K562 (cell line): ENCODE results near the gene PRR14L. TPM values are rescaled to one million over a fixed set of nuclear protein-coding genes. Genes with fewer than 3 reads are reported as not detected.

Source experiments
- CEBPB ChIP-seq: fragments of 450-650 bp; IDR thresholded peaks from 2 replicates; pipeline ENCODE4 v1.6.1; 2016; ENCODE audit warnings: missing genetic modification characterization, missing compliant biosample characterization
- CHD2 ChIP-seq: IDR thresholded peaks from 2 replicates; pipeline ENCODE4 v1.6.1; 2011; ENCODE audit warnings: low read depth, low read length
- ERF ChIP-seq: fragments of 450-650 bp; formaldehyde crosslinking; IDR thresholded peaks from 2 replicates; pipeline ENCODE4 v1.4.0; 2020; ENCODE audit warnings: mild to moderate bottlenecking, mixed read lengths
- FOXA3 ChIP-seq, 2 experiments: fragments of 450-650 bp in 1 of 2; sonication (generic) in 1 of 2; formaldehyde crosslinking; IDR thresholded peaks in 1 of 2; conservative IDR thresholded peaks in 1 of 2; 2 replicates each; pipeline versions ENCODE4 v1.4.0 to v1.8.0; 2020 to 2022; ENCODE audit warnings: mild to moderate bottlenecking in 2 of 2, missing genetic modification reagents in 1 of 2
- FOXK2 ChIP-seq, 2 experiments: fragments of 450-650 bp; IDR thresholded peaks in 1 of 2; conservative IDR thresholded peaks in 1 of 2; 2 replicates each; pipeline ENCODE4 v1.6.1; 2016; ENCODE audit warnings: low read depth in 2 of 2, mild to moderate bottlenecking in 1 of 2
- HCFC1 ChIP-seq: IDR thresholded peaks from 2 replicates; pipeline ENCODE4 v1.6.1; 2012; ENCODE audit warnings: low read depth, low read length, improper control_type of control experiment
- HDAC3 ChIP-seq: fragments of 450-650 bp; IDR thresholded peaks from 2 replicates; pipeline ENCODE4 v1.6.1; 2018; ENCODE audit warnings: borderline replicate concordance, mild to moderate bottlenecking, moderate library complexity; ENCODE audit not compliant: partially characterized antibody
- KAT2B ChIP-seq: IDR thresholded peaks from one replicate; pipeline ENCODE4 v1.6.1; 2012; ENCODE audit warnings: low read depth, mild to moderate bottlenecking, control low read depth, inconsistent platforms, low read length, moderate library complexity
- MIER1 ChIP-seq: fragments of 450-650 bp; IDR thresholded peaks from 2 replicates; pipeline ENCODE4 v1.6.1; 2016; ENCODE audit warnings: antibody characterized with exemption, mild to moderate bottlenecking, low read depth
- MYC ChIP-seq, 2 experiments: fragments of 250-450 bp in 1 of 2; sonication (Bioruptor Pico) in 1 of 2; IDR thresholded peaks; 2 replicates each; pipeline versions ENCODE4 v1.5.1 to v1.6.1; 2012 to 2021; ENCODE audit warnings: low read depth in 2 of 2, borderline replicate concordance in 1 of 2, improper control_type of control experiment in 1 of 2, low read length in 1 of 2, mild to moderate bottlenecking in 1 of 2, moderate library complexity in 1 of 2
- NFE2 ChIP-seq: IDR thresholded peaks from 2 replicates; pipeline ENCODE4 v1.6.1; 2014; ENCODE audit warnings: antibody characterized with exemption, low read depth
- NFRKB ChIP-seq: fragments of 450-650 bp; IDR thresholded peaks from 2 replicates; pipeline ENCODE4 v1.6.1; 2016; ENCODE audit warnings: low read depth
- SNIP1 ChIP-seq: fragments of 450-650 bp; IDR thresholded peaks from 2 replicates; pipeline ENCODE4 v1.7.1; 2017; ENCODE audit warnings: low read depth, mild to moderate bottlenecking
- ZBED1 ChIP-seq: IDR thresholded peaks from 2 replicates; pipeline ENCODE4 v1.6.1; 2014
- ZBTB17 ChIP-seq: fragments of 450-650 bp; formaldehyde crosslinking; IDR thresholded peaks from 2 replicates; pipeline ENCODE4 v1.4.0; 2020; ENCODE audit warnings: mild to moderate bottlenecking
- ZFX ChIP-seq: sonication (generic); formaldehyde crosslinking; IDR thresholded peaks from 2 replicates; pipeline ENCODE4 v1.8.0; 2022; ENCODE audit warnings: mild to moderate bottlenecking, missing genetic modification reagents, moderate library complexity
- polyA plus RNA-seq, 8 experiments: library from polyadenylated mRNA; depleted of rRNA in 4 of 8; stranded (reverse) in 5 of 8; unstranded in 3 of 8; fragments of >200 nt; fragmentation: Nextera tagmentation in 2 of 8; fragmentation: Illumina TruSeq in 1 of 8; extraction: Ambion mirVana in 2 of 8; extraction: Trizol in 1 of 8; gene quantifications; 2 replicates each; pipeline versions ENCODE4 v1.2.1 to v1.2.3, GENCODE V29; 2011 to 2014; ENCODE audit warnings: inconsistent platforms in 1 of 8, missing spikeins in 1 of 8
- total RNA-seq, 7 experiments: library from RNA; depleted of rRNA in 6 of 7; stranded (reverse); fragments of >200 nt in 6 of 7; fragmentation: Illumina TruSeq in 2 of 7; extraction: Trizol in 2 of 7; gene quantifications; 2 replicates each; pipeline versions ENCODE4 v1.2.1 to v1.2.3, GENCODE V29; 2011 to 2021; ENCODE audit warnings: low replicate concordance in 1 of 7
- TF ChIP-seq, protein P1 (sequence below): fragments of 250-450 bp; sonication (Bioruptor Pico); IDR thresholded peaks from 2 replicates; pipeline ENCODE4 v1.9.0; 2021; ENCODE audit warnings: mild to moderate bottlenecking, inconsistent platforms
- TF ChIP-seq, protein P2 (sequence below): fragments of 250-450 bp; sonication (Bioruptor Pico); IDR thresholded peaks from 2 replicates; pipeline ENCODE4 v1.5.0; 2021
- TF ChIP-seq, protein P3 (sequence below): fragments of 450-650 bp; IDR thresholded peaks from 2 replicates; pipeline ENCODE4 v1.6.1; 2017; ENCODE audit warnings: antibody characterized with exemption, mild to moderate bottlenecking

Gene PRR14L
- total and polyA plus RNA-seq, 9 of the 15 experiments (the other 6 are each of a cell fraction or from before 2014, with no cell fraction given): 2.8 to 36.3 (median 12.3) TPM

DNA sequence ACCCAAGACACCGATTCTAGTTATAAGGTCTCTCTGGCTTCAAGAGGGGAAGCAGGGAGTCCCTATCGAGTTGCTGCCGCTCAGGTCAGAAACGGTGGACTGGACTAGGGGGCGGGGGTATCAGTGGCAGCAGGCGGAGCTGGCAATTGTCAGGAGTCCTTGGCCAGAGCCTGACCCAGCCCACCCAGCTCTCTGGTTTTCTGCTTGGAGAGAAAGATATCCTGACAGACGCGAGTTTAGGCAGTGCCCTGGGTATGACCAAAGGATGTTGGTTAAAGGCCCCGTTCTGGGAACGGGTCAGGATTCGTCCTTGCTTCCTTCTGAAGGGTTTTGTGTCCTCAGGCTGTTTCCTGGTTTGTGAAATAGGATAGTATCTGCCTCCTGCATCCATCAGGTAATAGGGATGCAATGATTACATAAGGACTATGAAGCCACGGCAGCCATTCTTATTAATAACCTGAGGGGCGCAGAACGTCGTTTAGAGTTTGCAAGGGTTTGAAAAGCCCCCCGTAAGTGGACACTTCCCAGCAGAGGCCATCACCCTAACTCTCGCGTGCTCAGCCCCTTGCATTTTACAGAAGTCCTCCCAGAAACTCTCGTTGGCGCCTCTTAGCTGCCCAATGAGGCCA lies 3.2 kb upstream of the PRR14L start (continued):
- no peak for TF ChIP-seq KAT2B
- TF ChIP-seq HDAC3: no peak
- no peak for TF ChIP-seq MIER1
- peak; percentile 29; the same call in 1 of the 2 replicates for TF ChIP-seq CHD2
- no peak for TF ChIP-seq MYC (IDR thresholded peaks at IDR 0.05; ENCODE audit: low read depth, low read length)
- TF ChIP-seq MYC (CRISPR knock-in tag; IDR thresholded peaks at IDR 0.05; ENCODE audit: borderline replicate concordance, low read depth): peak; percentile 59; the same call in 1 of the 2 replicates
- TF ChIP-seq, protein P1, sequence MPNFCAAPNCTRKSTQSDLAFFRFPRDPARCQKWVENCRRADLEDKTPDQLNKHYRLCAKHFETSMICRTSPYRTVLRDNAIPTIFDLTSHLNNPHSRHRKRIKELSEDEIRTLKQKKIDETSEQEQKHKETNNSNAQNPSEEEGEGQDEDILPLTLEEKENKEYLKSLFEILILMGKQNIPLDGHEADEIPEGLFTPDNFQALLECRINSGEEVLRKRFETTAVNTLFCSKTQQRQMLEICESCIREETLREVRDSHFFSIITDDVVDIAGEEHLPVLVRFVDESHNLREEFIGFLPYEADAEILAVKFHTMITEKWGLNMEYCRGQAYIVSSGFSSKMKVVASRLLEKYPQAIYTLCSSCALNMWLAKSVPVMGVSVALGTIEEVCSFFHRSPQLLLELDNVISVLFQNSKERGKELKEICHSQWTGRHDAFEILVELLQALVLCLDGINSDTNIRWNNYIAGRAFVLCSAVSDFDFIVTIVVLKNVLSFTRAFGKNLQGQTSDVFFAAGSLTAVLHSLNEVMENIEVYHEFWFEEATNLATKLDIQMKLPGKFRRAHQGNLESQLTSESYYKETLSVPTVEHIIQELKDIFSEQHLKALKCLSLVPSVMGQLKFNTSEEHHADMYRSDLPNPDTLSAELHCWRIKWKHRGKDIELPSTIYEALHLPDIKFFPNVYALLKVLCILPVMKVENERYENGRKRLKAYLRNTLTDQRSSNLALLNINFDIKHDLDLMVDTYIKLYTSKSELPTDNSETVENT (CRISPR knock-in tag): 0 out of 2 replicates have a peak, but pooled peaks have one; percentile 14
- no peak for TF ChIP-seq ZFX (CRISPR knock-in tag)
- TF ChIP-seq ZBTB17 (CRISPR knock-in tag): no peak
- 0 out of 2 replicates have a peak, but pooled peaks have one; percentile 35 for TF ChIP-seq CEBPB (tag)
- TF ChIP-seq, protein P2, sequence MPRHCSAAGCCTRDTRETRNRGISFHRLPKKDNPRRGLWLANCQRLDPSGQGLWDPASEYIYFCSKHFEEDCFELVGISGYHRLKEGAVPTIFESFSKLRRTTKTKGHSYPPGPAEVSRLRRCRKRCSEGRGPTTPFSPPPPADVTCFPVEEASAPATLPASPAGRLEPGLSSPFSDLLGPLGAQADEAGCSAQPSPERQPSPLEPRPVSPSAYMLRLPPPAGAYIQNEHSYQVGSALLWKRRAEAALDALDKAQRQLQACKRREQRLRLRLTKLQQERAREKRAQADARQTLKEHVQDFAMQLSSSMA (CRISPR knock-in tag): no peak
- no peak for TF ChIP-seq SNIP1
- TF ChIP-seq, protein P3, sequence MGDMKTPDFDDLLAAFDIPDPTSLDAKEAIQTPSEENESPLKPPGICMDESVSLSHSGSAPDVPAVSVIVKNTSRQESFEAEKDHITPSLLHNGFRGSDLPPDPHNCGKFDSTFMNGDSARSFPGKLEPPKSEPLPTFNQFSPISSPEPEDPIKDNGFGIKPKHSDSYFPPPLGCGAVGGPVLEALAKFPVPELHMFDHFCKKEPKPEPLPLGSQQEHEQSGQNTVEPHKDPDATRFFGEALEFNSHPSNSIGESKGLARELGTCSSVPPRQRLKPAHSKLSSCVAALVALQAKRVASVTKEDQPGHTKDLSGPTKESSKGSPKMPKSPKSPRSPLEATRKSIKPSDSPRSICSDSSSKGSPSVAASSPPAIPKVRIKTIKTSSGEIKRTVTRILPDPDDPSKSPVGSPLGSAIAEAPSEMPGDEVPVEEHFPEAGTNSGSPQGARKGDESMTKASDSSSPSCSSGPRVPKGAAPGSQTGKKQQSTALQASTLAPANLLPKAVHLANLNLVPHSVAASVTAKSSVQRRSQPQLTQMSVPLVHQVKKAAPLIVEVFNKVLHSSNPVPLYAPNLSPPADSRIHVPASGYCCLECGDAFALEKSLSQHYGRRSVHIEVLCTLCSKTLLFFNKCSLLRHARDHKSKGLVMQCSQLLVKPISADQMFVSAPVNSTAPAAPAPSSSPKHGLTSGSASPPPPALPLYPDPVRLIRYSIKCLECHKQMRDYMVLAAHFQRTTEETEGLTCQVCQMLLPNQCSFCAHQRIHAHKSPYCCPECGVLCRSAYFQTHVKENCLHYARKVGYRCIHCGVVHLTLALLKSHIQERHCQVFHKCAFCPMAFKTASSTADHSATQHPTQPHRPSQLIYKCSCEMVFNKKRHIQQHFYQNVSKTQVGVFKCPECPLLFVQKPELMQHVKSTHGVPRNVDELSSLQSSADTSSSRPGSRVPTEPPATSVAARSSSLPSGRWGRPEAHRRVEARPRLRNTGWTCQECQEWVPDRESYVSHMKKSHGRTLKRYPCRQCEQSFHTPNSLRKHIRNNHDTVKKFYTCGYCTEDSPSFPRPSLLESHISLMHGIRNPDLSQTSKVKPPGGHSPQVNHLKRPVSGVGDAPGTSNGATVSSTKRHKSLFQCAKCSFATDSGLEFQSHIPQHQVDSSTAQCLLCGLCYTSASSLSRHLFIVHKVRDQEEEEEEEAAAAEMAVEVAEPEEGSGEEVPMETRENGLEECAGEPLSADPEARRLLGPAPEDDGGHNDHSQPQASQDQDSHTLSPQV: 0 out of 2 replicates have a peak, but pooled peaks have one; percentile 50
- no peak; the same call in 1 of the 2 replicates for TF ChIP-seq NFRKB
- no peak for TF ChIP-seq ZBED1
- TF ChIP-seq FOXK2 (conservative IDR thresholded peaks at IDR 0.05 in 1 of 2, IDR thresholded peaks at IDR 0.05 in 1 of 2; ENCODE audit: low read depth in 2 of 2): no peak
- TF ChIP-seq NFE2: no peak
- no peak for TF ChIP-seq FOXA3 (CRISPR knock-in tag; conservative IDR thresholded peaks at IDR 0.05 in 1 of 2, IDR thresholded peaks at IDR 0.05 in 1 of 2)
- no peak for TF ChIP-seq ERF
- TF ChIP-seq HCFC1: no peak
